ENCODE data around the gene ALOX15. TPM values are rescaled to one million over a fixed set of nuclear protein-coding genes. Genes with fewer than 3 reads are reported as not detected.

The ALOX15 gene
- total RNA-seq, 1 experiment from 2014 or later = not detected

- DNase-seq (no peak), ATAC-seq (no peak)
- intact Hi-C loops (cut with micrococcal nuclease) = no loop called here
- ChIA-PET POLR2A (ENCODE audit: unreplicated experiment) (no interaction called here), CTCF (no interaction called here)
- Histone ChIP-seq H3K4me3 (ENCODE audit: low read length) (no peak overlapping the region), H3K4me1 (ENCODE audit: insufficient read depth, low read length) (no peaks in the 10 kb centered on the region), H3K9me2 (replicated peaks; ENCODE audit: low read length) (no peaks in the 10 kb centered on the region), H2AFZ (ENCODE audit: low read length) (no peak overlapping the region), H4K20me1 (ENCODE audit: low read length) (no peaks in the 10 kb centered on the region), H3K9ac (ENCODE audit: low read length) (no peak overlapping the region), H3K27me3 (ENCODE audit: low read length) (no peaks in the 10 kb centered on the region), H3K79me2 (ENCODE audit: low read length) (no peaks in the 10 kb centered on the region), H3K9me3 (ENCODE audit: low read length) (no peaks in the 10 kb centered on the region), H3F3A (ENCODE audit: low read length, unreplicated experiment) (no peaks in the 10 kb centered on the region), H3K27ac (ENCODE audit: low read length) (no peak overlapping the region), H3K4me2 (ENCODE audit: low read length) (no peak overlapping the region), H3K36me3 (ENCODE audit: low read depth, low read length) (no peaks in the 10 kb centered on the region)
- BruUV-seq (replicated peaks) = no TSS peak
- TF ChIP-seq EZH2phosphoT487 (IDR thresholded peaks at IDR 0.05; ENCODE audit: borderline replicate concordance, low read length) = no peak
- no peak for TF ChIP-seq EZH2 (IDR thresholded peaks at IDR 0.05; ENCODE audit: low read length, unreplicated experiment)
- TF ChIP-seq, protein P1, sequence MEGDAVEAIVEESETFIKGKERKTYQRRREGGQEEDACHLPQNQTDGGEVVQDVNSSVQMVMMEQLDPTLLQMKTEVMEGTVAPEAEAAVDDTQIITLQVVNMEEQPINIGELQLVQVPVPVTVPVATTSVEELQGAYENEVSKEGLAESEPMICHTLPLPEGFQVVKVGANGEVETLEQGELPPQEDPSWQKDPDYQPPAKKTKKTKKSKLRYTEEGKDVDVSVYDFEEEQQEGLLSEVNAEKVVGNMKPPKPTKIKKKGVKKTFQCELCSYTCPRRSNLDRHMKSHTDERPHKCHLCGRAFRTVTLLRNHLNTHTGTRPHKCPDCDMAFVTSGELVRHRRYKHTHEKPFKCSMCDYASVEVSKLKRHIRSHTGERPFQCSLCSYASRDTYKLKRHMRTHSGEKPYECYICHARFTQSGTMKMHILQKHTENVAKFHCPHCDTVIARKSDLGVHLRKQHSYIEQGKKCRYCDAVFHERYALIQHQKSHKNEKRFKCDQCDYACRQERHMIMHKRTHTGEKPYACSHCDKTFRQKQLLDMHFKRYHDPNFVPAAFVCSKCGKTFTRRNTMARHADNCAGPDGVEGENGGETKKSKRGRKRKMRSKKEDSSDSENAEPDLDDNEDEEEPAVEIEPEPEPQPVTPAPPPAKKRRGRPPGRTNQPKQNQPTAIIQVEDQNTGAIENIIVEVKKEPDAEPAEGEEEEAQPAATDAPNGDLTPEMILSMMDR (conservative IDR thresholded peaks at IDR 0.05; ENCODE audit: low read depth, low read length) = no peak
Observed at GRCh38 chr17:4600563-4600962, 40.9 kb downstream of the ALOX15 start.

DNA sequence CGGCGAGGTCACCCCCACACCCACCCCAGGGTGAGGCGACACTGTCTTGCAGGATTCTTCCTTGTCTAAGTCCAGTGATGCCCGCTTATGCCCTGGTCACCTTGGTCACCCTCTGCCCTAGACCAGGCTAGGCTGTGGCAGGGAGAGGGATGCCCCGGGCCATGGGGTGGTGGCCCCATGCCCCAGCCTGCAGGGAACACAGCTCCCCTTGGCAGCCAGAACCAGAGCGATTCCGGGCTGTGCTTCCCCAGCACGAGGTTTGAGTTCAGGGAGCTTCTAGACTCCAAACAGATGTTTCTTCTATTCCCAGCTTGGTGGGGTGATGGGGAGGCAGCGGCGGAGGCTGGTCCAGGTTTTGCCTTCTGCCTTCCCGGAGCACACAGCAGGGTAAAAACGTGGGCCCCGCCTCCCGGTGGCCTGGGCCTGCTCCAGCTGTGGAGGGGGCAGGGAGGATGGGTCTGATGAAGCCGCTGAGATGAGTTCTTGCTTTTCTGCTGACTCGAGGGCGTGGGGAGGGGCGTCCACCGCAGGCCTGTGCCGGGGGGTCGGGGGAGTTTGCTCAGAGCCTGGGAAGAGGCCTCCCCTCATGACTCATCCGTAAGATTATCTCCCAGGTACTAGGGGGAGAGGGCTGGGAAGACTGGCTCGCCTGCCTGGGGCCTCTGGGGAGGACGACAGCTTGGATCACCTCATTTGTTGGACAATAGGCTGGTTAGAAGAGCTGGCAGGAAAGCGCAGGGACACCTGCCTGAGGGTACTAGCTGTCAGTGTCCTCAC is 41.8 kb downstream of the ALOX15 start:
- Histone ChIP-seq H3K4me1 (ENCODE audit: insufficient read depth, low read length) (no peaks in the 10 kb centered on the region), H3K4me3 (ENCODE audit: low read length) (no peak overlapping the region), H3K9ac (ENCODE audit: low read length) (no peak overlapping the region), H3K27me3 (ENCODE audit: low read length) (no peaks in the 10 kb centered on the region), H3K4me2 (ENCODE audit: low read length) (no peak overlapping the region), H2AFZ (ENCODE audit: low read length) (no peak overlapping the region), H3K36me3 (ENCODE audit: low read depth, low read length) (no peaks in the 10 kb centered on the region), H3F3A (ENCODE audit: low read length, unreplicated experiment) (no peaks in the 10 kb centered on the region), H3K79me2 (ENCODE audit: low read length) (no peaks in the 10 kb centered on the region), H3K9me2 (replicated peaks; ENCODE audit: low read length) (no peaks in the 10 kb centered on the region), H4K20me1 (ENCODE audit: low read length) (no peaks in the 10 kb centered on the region), H3K9me3 (ENCODE audit: low read length) (no peaks in the 10 kb centered on the region), H3K27ac (ENCODE audit: low read length) (no peak overlapping the region)
- ChIA-PET POLR2A (ENCODE audit: unreplicated experiment) (no interaction called here), CTCF (no interaction called here)
- ATAC-seq = peak; percentile 24; the same call in 1 of the 2 replicates
- peak; percentile 19 for DNase-seq
- intact Hi-C loops (cut with micrococcal nuclease) = no loop called here
- TF ChIP-seq, protein P1 (conservative IDR thresholded peaks at IDR 0.05; ENCODE audit: low read depth, low read length) = no peak
- BruUV-seq (replicated peaks) = no TSS peak

- H3F3A ChIP-seq (ENCODE audit: low read length, unreplicated experiment) = no peaks in the 10 kb centered on the region
- H3K9ac ChIP-seq (ENCODE audit: low read length) = no peak overlapping the region
Observed at GRCh38 chr17:4598776-4599504, 42.5 kb downstream of the ALOX15 start.

More at GRCh38 chr17:4598776-4599504, 42.5 kb downstream of the ALOX15 start:
- Histone ChIP-seq H2AFZ (ENCODE audit: low read length) (no peak overlapping the region), H3K36me3 (ENCODE audit: low read depth, low read length) (no peaks in the 10 kb centered on the region), H3K9me3 (ENCODE audit: low read length) (no peaks in the 10 kb centered on the region), H3K9me2 (replicated peaks; ENCODE audit: low read length) (no peaks in the 10 kb centered on the region), H4K20me1 (ENCODE audit: low read length) (no peaks in the 10 kb centered on the region), H3K27me3 (ENCODE audit: low read length) (no peaks in the 10 kb centered on the region), H3K79me2 (ENCODE audit: low read length) (no peaks in the 10 kb centered on the region), H3K4me1 (ENCODE audit: insufficient read depth, low read length) (no peaks in the 10 kb centered on the region), H3K4me3 (ENCODE audit: low read length) (no peak overlapping the region), H3K4me2 (ENCODE audit: low read length) (no peak overlapping the region), H3K27ac (ENCODE audit: low read length) (no peak overlapping the region)
- intact Hi-C loops (cut with micrococcal nuclease) = no loop called here
- TF ChIP-seq EZH2phosphoT487 (IDR thresholded peaks at IDR 0.05; ENCODE audit: borderline replicate concordance, low read length) (no peak), EZH2 (IDR thresholded peaks at IDR 0.05; ENCODE audit: low read length, unreplicated experiment) (no peak)
- TF ChIP-seq, protein P1 (conservative IDR thresholded peaks at IDR 0.05; ENCODE audit: low read depth, low read length) = no peak
- ChIA-PET POLR2A (ENCODE audit: unreplicated experiment) (no interaction called here), CTCF (no interaction called here)
- BruUV-seq (replicated peaks) = no TSS peak
- DNase-seq = no peak
- ATAC-seq = no peak

Data from PC-3 (cell line).